ENCODE measurements around the gene SLC6A20.

The SLC6A20 gene

DNA sequence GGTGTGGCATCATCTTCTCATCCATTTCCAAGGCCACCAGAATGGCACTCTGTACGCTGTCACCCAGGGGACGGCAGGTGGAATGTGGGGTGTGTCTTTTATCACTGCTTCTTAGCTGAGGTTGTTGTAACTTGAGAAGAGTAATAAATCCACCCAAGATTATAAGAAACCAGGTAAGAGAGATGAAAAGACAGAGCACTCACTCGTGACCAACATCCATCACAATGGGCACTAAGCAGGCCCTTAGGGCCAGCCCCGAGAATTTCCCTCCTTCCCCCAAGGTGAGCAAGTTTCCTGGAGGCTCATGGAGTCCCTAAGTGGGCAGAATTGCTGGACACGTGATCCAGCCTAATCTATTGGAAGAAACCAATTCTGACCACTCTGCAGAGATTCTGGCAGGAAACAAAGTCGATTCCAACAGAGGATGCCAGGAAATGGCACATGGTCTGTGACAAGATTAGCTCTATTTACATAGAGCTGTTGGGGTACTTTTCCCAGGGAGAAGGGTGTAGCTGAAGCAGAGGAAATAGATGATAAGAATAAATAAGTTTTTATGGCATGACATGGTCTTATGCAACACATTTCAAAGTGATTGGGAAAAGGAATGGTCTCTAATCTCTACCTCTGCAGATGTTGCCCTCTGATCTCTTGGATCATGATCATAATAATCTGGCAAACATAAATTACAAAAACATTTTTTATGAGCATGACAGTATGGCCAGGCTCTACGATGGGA lies 22.5 kb downstream of the SLC6A20 start:
- TF ChIP-seq MYC (IDR thresholded peaks at IDR 0.05; ENCODE audit: low read depth, low read length), result no peak
- TF ChIP-seq, protein P1, sequence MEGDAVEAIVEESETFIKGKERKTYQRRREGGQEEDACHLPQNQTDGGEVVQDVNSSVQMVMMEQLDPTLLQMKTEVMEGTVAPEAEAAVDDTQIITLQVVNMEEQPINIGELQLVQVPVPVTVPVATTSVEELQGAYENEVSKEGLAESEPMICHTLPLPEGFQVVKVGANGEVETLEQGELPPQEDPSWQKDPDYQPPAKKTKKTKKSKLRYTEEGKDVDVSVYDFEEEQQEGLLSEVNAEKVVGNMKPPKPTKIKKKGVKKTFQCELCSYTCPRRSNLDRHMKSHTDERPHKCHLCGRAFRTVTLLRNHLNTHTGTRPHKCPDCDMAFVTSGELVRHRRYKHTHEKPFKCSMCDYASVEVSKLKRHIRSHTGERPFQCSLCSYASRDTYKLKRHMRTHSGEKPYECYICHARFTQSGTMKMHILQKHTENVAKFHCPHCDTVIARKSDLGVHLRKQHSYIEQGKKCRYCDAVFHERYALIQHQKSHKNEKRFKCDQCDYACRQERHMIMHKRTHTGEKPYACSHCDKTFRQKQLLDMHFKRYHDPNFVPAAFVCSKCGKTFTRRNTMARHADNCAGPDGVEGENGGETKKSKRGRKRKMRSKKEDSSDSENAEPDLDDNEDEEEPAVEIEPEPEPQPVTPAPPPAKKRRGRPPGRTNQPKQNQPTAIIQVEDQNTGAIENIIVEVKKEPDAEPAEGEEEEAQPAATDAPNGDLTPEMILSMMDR (IDR thresholded peaks at IDR 0.05; ENCODE audit: low read depth, low read length), result no peak
- TF ChIP-seq POLR2A (IDR thresholded peaks at IDR 0.05; ENCODE audit: extremely low read depth, insufficient read length), result no peak
- TF ChIP-seq, protein P2, sequence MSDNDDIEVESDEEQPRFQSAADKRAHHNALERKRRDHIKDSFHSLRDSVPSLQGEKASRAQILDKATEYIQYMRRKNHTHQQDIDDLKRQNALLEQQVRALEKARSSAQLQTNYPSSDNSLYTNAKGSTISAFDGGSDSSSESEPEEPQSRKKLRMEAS (IDR thresholded peaks at IDR 0.05; ENCODE audit: low read depth, low read length), result no peak
- H3K4me3 ChIP-seq (ENCODE audit: low read depth, low read length), result no peak overlapping the region
- no peak for DNase-seq (ENCODE audit: low read depth)

DNA sequence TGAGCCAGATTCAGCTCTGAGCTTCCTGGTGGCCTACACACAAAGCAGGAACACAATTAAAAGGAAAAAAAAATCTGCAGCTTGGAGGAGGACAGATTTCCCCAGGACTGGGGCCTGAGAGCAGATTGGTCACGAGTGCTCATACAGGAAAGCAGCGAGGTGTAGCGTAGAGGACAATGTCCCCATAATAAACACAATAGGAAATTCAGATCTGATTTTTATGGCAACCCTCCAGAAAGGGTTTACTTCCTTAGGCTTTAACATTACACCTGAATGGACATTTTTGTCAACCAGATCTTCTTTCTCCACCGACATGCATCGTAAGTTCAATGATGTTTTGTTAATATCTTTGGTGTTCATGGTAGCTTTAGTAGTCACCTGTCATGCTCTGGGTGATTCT lies 23.3 kb downstream of the SLC6A20 start:
- no peak overlapping the region for H3K4me3 ChIP-seq (ENCODE audit: low read depth, low read length)
- no peak for DNase-seq (ENCODE audit: low read depth)
- no peak for TF ChIP-seq MYC (IDR thresholded peaks at IDR 0.05; ENCODE audit: low read depth, low read length)
- TF ChIP-seq, protein P1 (IDR thresholded peaks at IDR 0.05; ENCODE audit: low read depth, low read length), result no peak
- no peak for TF ChIP-seq POLR2A (IDR thresholded peaks at IDR 0.05; ENCODE audit: extremely low read depth, insufficient read length)
- TF ChIP-seq, protein P2 (IDR thresholded peaks at IDR 0.05; ENCODE audit: low read depth, low read length), result no peak

DNA sequence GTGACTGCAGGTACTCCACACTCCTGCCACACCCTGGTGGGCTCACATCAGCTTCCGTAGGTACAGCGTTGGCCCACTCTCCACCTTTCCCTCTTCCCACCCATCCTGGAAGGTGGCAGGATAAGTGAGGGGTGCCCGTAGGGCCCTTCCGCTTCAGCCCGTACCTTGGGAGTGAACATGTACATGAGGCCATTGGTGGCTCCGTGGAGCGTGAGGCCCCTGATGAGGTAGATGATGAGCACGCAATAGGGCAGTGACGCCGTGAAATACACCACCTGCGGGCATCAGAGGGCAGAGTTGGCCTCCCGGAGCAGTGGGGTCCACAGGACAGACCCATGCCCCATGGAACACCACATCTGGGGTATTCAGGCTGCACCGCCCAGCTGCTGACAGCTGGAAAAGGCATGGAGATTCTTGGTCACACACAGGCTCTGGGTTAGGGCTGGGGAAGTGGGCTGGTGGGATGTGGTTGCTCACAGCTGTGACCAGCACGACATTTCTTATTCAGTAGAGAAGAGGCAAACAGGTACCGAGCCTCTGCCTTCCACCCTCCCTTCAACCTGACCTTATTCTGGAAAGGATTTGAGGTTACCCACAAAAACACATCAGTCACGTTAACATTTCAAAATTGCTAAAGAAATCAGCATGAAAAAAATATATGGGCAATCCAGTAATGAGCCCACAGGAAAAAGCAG lies 23.8 kb downstream of the SLC6A20 start:
- DNase-seq (ENCODE audit: low read depth), result no peak
- H3K4me3 ChIP-seq (ENCODE audit: low read depth, low read length), result no peak overlapping the region
- TF ChIP-seq, protein P2 (IDR thresholded peaks at IDR 0.05; ENCODE audit: low read depth, low read length), result no peak
- TF ChIP-seq MYC (IDR thresholded peaks at IDR 0.05; ENCODE audit: low read depth, low read length) (no peak), POLR2A (IDR thresholded peaks at IDR 0.05; ENCODE audit: extremely low read depth, insufficient read length) (no peak)
- TF ChIP-seq, protein P1 (IDR thresholded peaks at IDR 0.05; ENCODE audit: low read depth, low read length), result no peak

DNA sequence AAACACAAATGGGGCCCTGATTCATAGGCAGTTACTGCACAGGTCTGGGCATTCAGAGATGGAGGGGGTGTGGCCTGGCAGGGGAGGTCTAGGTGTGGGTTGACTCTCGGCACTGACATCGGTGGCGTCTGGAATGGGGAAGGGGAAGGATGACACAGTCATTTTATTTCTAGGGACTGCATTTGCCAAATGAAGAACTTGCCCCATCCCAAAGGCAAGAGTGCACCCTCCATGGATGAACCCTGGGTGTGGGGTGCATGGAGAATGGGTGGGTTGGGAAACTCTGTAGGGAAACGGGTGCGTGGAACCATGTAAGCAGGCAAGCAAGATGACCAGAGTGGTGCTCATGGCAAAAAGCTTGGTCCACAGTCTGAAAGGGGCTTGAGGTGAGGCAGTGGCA lies 24.5 kb downstream of the SLC6A20 start:
- TF ChIP-seq, protein P1 (IDR thresholded peaks at IDR 0.05; ENCODE audit: low read depth, low read length), result no peak
- TF ChIP-seq MYC (IDR thresholded peaks at IDR 0.05; ENCODE audit: low read depth, low read length) (no peak), POLR2A (IDR thresholded peaks at IDR 0.05; ENCODE audit: extremely low read depth, insufficient read length) (no peak)
- TF ChIP-seq, protein P2 (IDR thresholded peaks at IDR 0.05; ENCODE audit: low read depth, low read length), result no peak
- DNase-seq (ENCODE audit: low read depth), result no peak
- H3K4me3 ChIP-seq (ENCODE audit: low read depth, low read length), result no peak overlapping the region

DNA sequence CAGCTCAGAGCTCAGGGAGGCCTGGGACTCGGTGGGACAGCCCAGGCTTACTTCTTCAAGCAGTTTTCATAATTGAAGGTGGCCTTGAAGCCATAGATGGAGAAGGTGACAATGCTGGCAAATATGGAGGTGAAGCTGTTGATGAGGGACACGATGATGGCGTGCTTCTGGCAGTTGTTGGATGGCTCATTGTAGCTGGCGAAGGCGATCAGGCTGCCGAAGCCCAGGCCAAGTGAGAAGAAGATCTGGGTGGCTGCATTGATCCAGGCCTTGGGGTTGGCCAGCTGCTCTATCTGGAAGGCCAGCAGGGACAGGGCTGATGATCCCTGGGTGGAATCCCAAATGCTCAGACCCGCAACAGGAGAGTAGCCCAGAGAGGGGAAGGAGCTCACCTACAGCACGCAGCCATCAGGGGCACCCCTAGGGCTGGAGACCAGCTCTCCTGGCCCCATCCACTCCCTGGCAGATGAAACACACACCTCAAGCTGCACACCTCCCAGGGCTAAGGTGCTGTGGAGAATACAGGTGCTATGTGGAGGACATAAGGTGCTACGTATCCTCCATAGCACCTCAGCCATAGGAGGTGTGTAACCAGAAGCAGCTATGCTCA lies 25.1 kb downstream of the SLC6A20 start:
- no peak overlapping the region for H3K4me3 ChIP-seq (ENCODE audit: low read depth, low read length)
- no peak for TF ChIP-seq MYC (IDR thresholded peaks at IDR 0.05; ENCODE audit: low read depth, low read length)
- TF ChIP-seq, protein P1 (IDR thresholded peaks at IDR 0.05; ENCODE audit: low read depth, low read length), result no peak
- TF ChIP-seq, protein P2 (IDR thresholded peaks at IDR 0.05; ENCODE audit: low read depth, low read length), result no peak
- TF ChIP-seq POLR2A (IDR thresholded peaks at IDR 0.05; ENCODE audit: extremely low read depth, insufficient read length), result no peak
- no peak for DNase-seq (ENCODE audit: low read depth)

All from NB4 (cell line).